ENCODE data around the gene ASB2. TPM values are rescaled to one million over a fixed set of nuclear protein-coding genes. Genes with fewer than 3 reads are reported as not detected.

The ASB2 gene
- total and polyA plus RNA-seq, 2 of the 4 experiments (the other 2 are of a cell fraction), result 0.54 to 0.77 TPM

- Histone ChIP-seq H3K9ac (ENCODE audit: low read depth, low read length) (no peak overlapping the region), H4K20me1 (ENCODE audit: insufficient read depth, low read length) (no peaks in the 10 kb centered on the region), H4K8ac (ENCODE audit: low read depth in 2 of 2, low read length in 2 of 2) (no peak overlapping the region), H3K27ac (ENCODE audit: insufficient read depth, low read length) (no peak overlapping the region), H4K5ac (ENCODE audit: low read depth, low read length) (no peak overlapping the region), H3K36me3 (ENCODE audit: control insufficient read depth, insufficient read depth, low read length) (no peaks in the 10 kb centered on the region), H3K9me3 (ENCODE audit: control insufficient read depth, insufficient read depth, low read length) (no peaks in the 10 kb centered on the region), H3K4me2 (ENCODE audit: low read depth, low read length) (no peak overlapping the region), H3K27me3 (ENCODE audit: control insufficient read depth, insufficient read depth, low read length) (peaks cover 6% of the 10 kb centered on the region), H3K79me1 (ENCODE audit: low read depth in 1 of 2, low read length in 2 of 2) (no peaks in the 10 kb centered on the region), H4K91ac (ENCODE audit: insufficient read depth, low read depth, low read length) (no peak overlapping the region), H3K4me3 (ENCODE audit: insufficient read depth, low read depth, low read length) (no peak overlapping the region), H3K56ac (ENCODE audit: extremely low read depth, insufficient read depth, low read length) (no peak overlapping the region), H3K4ac (ENCODE audit: low read depth, low read length) (no peak overlapping the region), H3K9me1 (ENCODE audit: insufficient read depth, low read length) (no peaks in the 10 kb centered on the region), H2AFZ (replicated peaks; ENCODE audit: low read length, poor library complexity) (no peak overlapping the region), H3K4me1 (ENCODE audit: control insufficient read depth, insufficient read depth, low read length) (no peaks in the 10 kb centered on the region), H2BK5ac (ENCODE audit: low read depth, low read length, poor library complexity, severe bottlenecking) (no peak overlapping the region), H2AK5ac (ENCODE audit: low read depth, low read length) (no peak overlapping the region), H3K23ac (ENCODE audit: low read depth, low read length) (no peak overlapping the region), H2BK120ac (ENCODE audit: low read depth, low read length) (no peak overlapping the region), H3K14ac (replicated peaks; ENCODE audit: low read depth, low read length) (no peak overlapping the region), H2BK20ac (ENCODE audit: low read depth, low read length) (no peak overlapping the region), H2BK15ac (ENCODE audit: low read depth, low read length) (no peak overlapping the region), H3K18ac (ENCODE audit: low read depth, low read length) (no peak overlapping the region), H2AK9ac (replicated peaks; ENCODE audit: low read depth, low read length, poor library complexity) (no peak overlapping the region)
- no peak for DNase-seq
- in situ Hi-C loops (cut with MboI; ENCODE audit: low sequenced_read_pairs) (no loop called here), intact Hi-C loops (cut with micrococcal nuclease) (no loop called here), dilution Hi-C loops (cut with HindIII; ENCODE audit: low sequenced_read_pairs, unreplicated experiment) (no loop called here)
- no peak for TF ChIP-seq MAZ (IDR thresholded peaks at IDR 0.05; ENCODE audit: borderline replicate concordance, low read depth, low read length)
- TF ChIP-seq CTCF (conservative IDR thresholded peaks at IDR 0.05; ENCODE audit: low read depth, low read length), result no peak
- TF ChIP-seq NFE2L2 (IDR thresholded peaks at IDR 0.05; ENCODE audit: low read depth, low read length), result no peak
- no peak for TF ChIP-seq BHLHE40 (IDR thresholded peaks at IDR 0.05; ENCODE audit: low read depth, low read length)
- TF ChIP-seq MAFK (IDR thresholded peaks at IDR 0.05; ENCODE audit: low read depth, low read length), result no peak
- no peak for TF ChIP-seq RAD21 (IDR thresholded peaks at IDR 0.05; ENCODE audit: low read length)
- TF ChIP-seq SMC3 (IDR thresholded peaks at IDR 0.05; ENCODE audit: low read depth, low read length), result no peak
- ChIA-PET CTCF (no interaction called here), POLR2A (ENCODE audit: unreplicated experiment) (no interaction called here)
- no TSS peak for BruUV-seq (replicated peaks)
- ATAC-seq (ENCODE audit: low read depth), result no peak
- WGBS, 2 experiments (ENCODE audit: extremely low coverage in 2 of 2, insufficient read length in 1 of 2), result 83% methylated on average over 1 of the region's 4 CpGs; no CpG with 5 or more reads in 1 of the 2 experiments
Measured at GRCh38 chr14:93905623-93906022, 70.7 kb downstream of the ASB2 start.

All from IMR-90 (cell line).